HL-60/S4 (cell line): ENCODE data around the gene GTPBP4.
"Not testable (repeated sequence)": the region's sequence is repeated elsewhere in the genome, so short reads cannot be mapped to it uniquely, and the experiment has no call there.

Experiments used
- in situ Hi-C: fragments of 300-500 bp; cut with MboI; formaldehyde crosslinking; loops from 2 replicates; pipeline ENCODE4 v1.14.3; 2022; ENCODE audit warnings: low sequenced_read_pairs

GTPBP4 gene

DNA sequence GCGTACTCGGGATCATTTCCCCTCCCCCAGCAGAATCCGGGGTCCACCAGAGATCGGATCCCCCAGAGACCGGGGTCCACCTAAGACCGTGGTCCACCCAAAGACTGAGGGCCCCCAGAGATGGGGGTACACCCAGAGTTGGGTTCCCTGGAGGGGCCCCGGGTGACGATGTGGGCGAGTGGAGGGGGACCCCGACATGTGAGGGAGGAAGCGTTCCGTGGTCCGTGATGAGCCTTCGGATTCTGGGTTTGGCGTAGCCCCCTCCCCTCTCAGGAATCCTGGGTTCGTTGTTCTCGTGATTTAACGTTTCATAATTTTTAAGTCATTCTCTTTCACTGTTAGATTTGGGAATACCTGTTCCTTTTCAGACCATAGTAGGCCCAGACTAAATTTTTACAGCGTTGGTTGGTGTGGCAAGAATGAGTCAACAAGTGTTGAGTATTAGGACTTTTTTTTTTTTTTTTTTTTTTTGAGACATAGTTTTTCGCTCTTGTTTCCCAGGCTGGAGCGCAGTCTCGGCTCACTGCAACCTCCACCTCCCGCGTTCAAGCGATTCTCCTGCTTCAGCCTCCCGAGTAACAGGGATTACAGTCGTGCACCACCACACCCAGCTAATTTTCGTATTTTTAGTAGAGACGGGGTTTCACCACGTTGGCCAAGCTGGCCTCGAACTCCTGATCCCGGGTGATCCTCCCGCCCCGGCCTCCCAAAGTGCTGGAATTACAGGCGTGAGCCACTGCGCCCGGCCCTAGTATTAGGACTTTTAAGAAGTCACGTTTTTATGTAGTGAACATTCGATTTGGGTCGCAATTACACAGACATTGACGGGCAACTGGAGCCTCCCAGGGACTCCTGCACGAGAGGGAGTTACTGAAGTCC is 672 bp downstream of the GTPBP4 start:
- in situ Hi-C loops = no loop called here

DNA sequence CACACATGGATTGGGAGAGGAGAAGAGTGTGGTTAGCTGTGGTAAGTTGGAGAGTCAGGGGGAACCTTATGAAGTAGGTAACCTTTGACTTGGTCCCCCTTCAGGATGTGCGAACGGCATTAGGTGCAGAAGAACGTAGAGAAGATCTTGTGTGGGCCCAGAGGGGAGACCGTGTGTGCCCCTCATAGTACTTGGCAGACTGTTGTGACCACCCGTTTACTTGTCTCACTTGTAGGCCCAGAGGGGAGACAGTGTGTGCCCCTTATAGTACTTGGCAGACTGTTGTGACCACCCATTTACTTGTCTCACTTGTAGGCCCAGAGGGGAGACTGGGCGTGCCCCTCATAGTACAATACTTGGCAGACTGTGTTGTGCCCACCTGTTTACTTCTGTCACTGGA is 2.6 kb downstream of the GTPBP4 start:
- in situ Hi-C loops = no loop called here

DNA sequence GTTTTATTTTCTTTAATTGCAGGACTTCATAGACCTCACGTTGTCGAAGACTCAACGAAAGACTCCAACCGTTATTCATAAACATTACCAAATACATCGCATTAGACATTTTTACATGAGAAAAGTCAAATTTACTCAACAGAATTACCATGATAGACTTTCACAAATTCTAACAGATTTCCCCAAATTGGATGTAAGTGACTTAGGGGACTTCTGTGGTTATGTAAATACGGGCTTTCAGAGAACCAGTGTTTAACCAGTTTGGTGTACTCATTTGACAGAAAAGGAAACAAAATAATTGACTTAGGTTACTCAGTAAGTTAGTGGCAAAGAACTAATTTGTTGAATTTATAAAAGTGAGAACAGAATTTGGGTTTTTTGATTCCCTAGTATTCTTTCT is 4.2 kb downstream of the GTPBP4 start:
- in situ Hi-C loops = no loop called here

DNA sequence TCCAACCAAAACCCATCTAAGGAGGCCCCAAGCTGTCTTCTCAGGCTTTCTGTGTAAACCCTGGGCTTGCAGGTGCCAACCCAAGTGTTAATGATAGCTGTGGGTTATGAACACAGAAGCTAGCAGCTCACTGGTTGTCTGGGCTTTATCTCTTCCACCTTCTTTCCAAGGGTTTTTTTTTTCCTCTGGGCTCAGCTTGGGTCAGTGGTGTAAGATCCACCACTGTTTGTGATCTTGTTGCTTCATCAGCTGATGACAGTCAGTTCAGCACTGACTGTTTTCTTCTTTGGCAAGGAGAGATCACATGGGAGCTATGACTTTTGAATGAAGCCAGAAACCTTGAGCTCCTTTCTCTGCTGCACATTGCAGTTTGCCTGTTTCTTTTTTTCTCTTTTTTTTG is 4.6 kb downstream of the GTPBP4 start:
- in situ Hi-C loops = no loop called here

DNA sequence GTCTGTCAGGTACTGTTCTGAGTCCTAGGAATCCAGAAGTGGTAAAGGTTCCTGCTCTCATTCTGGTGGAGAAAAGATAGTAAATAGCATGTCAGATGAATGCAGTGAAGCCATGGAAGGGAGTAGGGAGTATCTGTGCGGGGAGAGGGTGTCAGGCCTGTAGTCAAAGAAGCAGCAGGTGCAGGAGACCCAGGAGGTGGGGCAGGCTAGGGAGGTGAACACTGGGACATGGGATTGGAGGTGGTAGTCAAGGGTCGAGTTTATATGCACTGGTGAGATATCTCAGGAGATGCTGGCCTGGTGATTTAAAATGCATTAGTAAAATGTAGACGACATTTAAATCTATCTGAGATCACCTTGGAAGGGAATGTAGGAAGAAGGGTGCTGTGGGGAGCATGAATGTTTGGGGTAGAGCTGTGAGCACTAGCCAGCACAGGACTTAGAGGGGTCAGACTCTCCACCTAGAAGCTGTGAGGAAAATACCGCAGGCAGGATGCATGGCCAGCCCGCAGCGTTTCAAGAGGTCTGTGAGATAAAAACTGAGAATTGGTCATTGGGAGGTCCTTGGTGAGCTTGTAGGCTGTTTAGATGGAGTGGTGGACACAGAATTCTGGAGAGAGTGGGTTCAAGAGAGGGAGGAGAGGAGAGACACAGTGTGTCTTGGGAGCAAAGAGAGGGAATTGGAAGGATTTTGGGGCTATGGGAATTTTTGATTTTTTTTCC is 6.8 kb downstream of the GTPBP4 start:
- in situ Hi-C loops = no loop called here

DNA sequence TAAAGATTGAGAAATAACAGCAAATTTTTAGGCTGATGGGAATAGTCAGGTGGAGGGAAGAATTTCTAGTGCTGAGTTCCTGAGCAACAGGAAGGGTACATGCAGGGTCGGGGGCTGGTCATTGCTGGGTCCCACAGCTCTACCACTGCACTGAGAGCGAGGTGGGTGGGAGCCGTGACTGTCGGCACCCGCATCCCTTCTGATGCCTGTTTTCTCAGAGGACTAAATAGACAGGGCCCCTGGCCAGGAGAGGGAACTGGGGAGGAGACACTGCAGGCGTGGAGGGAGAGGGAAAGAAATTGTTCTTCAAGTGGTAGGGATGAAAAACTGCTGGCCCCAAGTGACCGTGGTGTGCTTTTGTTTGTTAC is 7.3 kb downstream of the GTPBP4 start:
- in situ Hi-C loops = no loop called here

DNA sequence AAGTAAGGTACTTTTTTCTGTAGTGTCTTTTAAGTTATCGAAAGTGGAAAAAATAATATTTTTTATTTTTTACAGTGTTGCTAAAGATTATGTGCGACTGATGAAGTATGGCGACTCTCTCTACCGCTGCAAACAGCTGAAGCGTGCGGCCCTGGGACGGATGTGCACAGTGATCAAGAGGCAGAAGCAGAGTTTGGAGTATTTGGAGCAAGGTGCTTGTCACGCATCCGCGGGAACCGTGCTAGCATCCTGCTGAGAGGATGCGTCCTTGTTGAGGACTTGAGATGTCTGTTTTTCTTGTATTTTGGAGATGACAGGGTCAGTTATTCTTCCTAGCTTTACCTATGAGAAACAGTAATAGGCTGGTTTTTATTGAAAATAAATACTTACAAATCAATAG is 7.8 kb downstream of the GTPBP4 start:
- in situ Hi-C loops = no loop called here

DNA sequence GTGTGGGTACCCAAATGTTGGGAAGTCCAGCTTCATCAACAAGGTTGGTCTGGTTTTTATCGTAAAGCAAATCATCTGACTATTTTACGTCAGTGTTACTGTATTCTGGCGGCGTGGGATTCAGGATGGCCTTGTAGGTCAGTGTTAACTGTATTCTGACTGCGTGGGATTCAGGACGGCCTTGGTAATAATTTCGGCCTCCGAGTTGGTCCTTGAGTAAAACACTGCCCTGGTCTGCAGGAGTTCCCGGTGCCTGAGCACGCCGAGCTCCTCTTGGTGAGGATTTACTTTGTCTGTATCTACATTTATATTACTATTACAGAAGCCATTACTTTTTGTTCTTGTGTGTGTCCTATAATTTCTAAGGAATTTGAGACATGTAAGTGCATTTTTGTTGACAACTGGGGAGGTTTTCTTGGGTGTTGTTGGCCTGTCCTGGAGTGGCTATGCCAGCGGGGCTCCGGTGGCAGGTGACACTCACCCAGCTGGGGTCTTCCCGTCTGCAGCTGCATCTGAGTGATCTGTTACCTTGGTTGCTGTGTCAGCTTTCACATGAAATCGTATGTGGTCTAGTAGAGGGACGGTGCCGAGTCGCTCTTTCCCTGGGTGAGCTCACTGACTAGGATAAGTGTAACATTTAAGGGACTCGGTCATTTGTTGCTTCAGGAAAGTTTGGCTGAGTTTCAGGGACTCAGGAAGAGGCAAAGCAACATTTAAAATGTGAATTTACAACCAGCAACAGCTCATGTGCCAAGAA is 9.2 kb downstream of the GTPBP4 start:
- in situ Hi-C loops = no loop called here

DNA sequence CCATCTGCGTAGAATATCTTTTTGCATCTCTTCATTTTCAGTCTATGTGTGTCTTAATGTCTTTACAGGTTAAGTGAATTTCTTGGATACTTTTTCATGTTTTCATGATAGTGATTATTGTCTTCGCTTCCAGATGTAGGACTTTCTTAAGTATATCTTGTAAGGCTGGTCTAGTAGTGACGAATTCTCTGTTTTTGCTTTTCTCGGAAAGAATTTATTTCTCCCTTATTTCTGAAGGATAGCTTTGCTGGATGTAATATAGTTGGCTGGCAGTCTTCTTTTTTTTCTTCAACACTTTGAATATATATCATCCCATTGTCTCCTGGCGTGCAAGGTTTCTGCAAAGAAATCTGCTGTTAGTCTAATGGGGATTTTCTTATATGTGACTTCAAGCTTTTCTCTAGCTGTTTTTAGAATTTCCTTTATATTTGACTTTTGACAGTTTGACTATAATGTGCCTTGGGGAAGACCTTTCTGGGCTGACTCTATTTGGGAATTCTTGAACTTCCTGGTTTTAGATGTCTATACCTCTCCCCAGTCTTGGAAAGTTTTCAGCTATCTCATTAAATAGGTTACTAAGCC is 14.3 kb downstream of the GTPBP4 start:
- in situ Hi-C loops = no loop called here

DNA sequence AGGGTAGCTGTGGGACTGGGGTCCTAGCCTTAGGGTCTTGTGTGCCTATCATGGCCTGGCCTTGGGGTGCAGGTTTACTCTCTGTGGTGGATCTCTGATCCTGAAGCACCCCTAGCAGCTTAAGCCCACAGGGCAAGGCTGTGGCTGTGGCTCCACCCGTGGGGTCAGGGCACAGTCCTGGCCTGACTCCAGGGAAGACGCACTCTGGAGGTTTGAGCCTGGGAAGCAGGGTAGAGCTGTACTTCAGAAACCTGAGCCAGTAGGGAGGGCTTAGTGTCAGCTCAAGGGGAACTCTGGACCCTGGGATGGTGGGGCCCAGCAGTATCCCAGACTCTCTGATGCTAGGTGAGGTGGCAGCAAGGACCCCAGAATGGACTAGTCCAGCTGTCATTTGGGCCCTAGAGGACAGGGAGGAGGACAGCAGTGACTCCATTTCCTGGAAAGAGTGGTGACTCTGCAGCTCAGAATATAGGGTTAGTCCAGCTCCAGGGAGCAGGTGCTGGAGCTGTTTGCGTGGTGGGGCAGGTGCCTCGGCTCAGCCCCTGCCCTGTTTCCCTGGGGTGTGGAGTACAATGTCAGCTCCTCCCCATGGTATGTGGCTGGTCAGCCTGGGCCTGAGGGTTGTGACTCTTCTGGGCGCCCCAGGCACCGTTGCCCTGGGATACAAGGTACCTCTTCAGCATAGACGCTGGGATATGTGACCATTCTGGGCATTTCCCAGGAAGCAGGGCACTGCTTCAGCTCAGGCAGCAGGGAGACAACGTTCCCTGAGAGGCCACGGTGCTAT is 15.8 kb downstream of the GTPBP4 start:
- in situ Hi-C loops = no loop called here

DNA sequence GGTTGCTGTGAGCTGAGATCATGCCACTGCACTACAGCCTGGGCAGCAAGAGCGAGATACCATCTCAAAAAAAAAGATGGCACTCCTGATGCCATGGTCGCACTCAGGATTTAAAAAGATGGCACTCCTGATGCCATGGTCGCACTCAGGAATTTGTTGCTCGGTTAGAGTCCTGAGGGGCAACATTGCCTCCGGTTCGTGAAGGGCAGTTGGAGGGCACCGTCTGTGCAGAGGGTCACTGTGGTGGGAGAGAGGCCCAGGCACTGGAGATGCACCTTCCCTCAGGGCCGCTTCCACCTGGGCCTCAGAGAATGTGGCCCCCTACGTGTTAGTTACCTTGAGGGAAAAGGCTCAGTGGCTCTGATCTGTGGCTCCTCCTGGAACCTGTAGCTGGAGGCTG is 18.3 kb downstream of the GTPBP4 start:
- in situ Hi-C loops = no loop called here

DNA sequence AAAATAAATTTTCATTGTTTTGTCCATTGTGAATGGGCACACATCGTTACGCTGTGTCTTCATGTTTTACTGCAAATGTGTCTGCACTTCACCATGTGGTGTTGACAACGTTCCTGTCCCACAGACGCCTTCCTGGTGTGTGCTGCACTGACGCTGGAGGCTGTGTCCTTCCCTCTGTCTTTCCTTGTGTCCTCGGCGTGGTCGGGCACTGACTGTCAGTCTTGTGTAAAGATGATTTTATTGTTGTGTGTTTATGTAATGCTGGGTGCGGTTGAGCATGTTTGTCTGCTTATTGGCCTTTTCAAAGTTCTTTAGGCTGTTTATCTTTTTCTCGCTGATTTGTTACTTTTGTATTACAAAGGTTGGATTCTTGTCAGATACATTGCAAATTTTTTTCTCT is 19.3 kb downstream of the GTPBP4 start:
- in situ Hi-C loops = no loop called here

DNA sequence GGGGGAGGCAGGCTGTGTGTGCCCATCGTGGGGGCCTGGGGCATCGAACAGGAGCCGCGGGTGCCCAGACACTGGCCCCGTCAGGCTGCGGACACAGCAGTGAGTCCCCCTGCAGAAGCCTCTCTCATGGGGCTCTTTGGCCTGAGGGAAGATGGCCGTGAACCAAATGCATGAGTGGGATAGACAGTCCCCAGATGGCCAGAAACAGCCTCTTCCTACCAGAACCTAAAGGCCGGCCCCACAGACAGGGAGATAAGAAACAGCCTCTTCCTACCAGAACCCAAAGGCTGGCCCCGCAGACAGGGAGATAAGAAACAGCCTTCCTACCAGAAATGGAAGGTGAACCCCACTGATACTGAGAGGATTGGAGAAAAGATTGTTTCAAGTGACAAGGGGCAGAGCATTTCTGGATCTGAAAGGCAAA is 20.8 kb downstream of the GTPBP4 start:
- in situ Hi-C loops = no loop called here

DNA sequence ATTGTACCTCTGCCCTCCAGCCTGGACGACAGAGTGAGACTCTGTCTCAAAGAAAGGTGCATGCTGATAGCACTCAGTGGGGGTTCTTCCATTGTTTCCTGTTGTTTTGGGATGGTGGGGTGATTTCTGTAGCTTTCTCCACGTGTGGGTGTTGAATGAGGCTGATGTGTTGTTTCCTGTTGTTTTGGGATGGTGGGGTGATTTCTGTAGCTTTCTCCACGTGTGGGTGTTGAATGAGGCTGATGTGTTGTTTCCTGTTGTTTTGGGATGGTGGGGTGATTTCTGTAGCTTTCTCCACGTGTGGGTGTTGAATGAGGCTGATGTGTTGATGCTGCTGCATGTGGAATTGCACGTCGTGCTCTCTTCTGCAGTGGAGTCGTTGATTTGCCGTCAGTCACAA is 21.7 kb downstream of the GTPBP4 start:
- in situ Hi-C loops = not testable (repeated sequence)

DNA sequence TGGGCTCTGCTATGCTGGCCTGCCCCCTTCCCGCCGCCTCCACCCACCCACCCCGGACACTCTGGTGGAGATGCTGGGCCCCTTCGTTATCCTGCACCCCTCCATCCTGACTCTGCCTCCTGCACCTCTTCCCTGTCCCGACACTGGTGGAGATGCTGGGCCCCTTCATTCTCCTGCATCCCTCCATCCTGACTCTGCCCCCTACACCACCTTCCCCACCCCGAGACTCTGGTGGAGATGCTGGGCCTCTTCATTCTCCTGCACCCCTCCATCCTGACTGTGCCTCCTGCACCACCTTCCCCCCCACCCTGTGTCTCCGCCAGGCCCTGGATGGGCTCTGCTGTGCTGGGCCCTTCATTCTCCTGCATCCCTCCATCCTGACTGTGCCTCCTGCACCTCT is 22.5 kb downstream of the GTPBP4 start:
- in situ Hi-C loops = no loop called here

DNA sequence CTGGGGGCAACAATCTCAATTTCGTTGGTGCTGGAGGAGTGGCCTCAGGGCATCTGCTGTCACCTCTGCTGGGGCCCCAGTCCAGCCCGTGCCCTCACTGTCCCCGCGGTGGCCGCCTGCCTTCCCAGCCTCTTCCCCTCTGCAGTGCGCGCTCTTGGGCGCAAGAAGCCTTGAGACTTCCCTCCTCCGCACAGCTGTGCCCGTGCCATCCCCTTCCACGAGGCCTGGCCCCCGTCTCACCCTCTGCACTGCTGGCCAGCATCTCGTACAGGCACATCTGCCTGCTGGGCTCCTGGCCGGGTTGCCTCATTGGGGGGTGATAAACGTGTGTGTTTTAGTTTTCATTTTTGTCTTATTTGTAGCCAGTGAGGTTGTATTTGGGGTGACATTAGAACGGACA is 23.5 kb downstream of the GTPBP4 start:
- in situ Hi-C loops = no loop called here

DNA sequence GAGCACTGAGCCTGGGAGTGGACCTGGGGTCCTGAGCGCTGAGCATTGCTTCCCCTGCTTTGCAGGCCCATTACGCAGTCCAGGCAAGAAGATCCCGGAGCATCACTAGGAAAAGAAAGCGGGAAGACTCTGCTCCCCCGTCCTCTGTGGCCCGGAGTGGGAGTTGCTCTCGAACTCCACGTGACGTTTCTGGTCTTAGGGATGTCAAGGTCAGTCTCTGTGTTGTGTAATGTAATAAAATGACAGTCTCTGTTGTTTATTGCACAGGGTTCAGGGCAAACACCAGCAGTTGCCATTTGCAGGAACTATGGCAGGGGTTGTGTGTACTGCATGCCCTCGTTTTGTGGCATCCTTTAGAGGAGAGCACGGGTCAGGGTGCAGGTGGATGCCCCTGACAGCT is 27.5 kb downstream of the GTPBP4 start:
- in situ Hi-C loops = no loop called here

DNA sequence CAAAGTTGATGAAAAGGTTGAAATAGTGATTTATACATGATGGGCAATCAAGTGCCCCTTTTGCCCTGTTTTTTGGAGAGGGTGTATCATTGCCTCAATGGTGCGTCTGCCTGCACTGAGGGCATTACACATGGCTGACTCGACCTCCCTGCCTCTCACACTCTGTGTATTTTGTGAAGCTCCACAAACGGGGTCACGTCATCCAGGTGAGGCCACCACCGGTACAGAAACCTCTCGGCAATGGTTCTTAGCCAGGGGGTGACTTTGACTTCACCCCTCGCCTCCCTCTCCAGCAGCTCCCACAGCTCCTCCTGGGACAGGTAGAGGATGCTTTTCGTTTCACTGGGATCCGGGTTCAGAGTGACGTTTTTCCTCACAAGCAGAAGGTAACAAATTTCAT is 31.1 kb downstream of the GTPBP4 start:
- in situ Hi-C loops = no loop called here

DNA sequence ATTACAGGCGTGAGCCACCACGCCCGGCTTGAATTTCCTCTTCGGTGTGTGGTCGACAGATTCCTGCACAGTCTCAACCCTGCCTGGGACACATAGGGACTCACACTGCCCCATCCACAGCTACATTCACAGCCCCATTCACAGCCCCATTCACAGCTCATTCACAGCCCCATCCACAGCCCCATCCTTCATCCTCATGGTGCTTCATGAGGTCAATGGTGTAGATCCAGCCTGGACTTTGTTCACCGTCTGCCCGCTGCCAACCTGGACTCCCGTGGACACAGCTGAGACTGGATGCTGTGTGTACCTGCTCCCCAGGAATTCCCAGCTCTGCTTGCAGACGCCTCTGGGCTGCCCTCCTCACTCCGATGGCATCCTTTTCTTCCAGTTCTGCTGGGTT is 32.2 kb downstream of the GTPBP4 start:
- in situ Hi-C loops = no loop called here

DNA sequence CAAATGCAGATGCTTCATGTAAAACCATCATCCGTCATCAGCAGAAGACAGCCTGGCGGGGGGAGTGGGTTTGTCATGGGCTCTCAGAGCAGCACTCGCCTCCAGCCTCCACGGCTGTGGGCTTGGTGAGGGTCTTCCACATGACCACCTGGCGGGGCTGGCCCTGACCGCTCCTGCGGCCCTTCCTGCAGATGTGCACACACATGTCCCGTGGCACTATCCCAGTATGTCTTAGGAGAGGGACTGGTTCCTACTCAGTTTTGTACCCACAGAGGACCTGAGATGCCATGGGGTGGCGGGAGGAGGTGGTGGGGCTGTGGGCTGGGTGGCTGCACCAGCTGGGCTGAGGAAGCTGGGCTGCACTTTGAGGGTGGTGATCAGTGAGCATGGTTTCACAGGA is 32.7 kb downstream of the GTPBP4 start:
- in situ Hi-C loops = no loop called here

DNA sequence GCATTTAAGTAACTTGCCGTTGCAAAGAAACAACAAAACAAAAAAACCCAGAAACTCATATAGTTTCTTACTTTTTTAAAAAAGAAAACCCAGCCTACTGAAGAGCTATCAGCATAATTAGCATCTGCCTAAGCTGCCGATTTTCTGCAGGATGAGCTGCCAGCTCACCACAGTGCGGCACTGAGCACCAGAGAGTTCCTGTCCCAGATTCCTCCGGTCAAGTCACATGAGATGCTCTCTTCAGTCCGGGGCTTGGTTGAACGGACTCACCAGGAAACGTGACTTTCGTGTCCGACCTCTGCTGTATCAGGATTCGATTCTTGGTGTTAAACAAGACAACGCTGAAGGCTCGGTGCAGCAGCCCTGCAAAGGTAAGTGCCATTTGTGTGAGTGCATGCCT is 34.2 kb downstream of the GTPBP4 start:
- in situ Hi-C loops = no loop called here
